Mesothelial cell of epicardium (in vitro differentiated cells): ENCODE data around the gene ADGRG6. TPM values are rescaled to one million over a fixed set of nuclear protein-coding genes. Genes with fewer than 3 reads are reported as not detected.

Source experiments
- DNase-seq, 2 experiments: peaks; one replicate each; pipeline ENCODE4 v3.0.0; 2021; ENCODE audit warnings: low spot score in 2 of 2; ENCODE audit not compliant: unreplicated experiment in 2 of 2
- H3K27ac Mint-ChIP-seq: 2 replicates; pipeline ENCODE4 v1.8.0; 2021; ENCODE audit warnings: mixed read lengths
- H3K27me3 Mint-ChIP-seq: 2 replicates; pipeline ENCODE4 v1.8.0; 2021; ENCODE audit warnings: low read depth, mixed read lengths
- H3K36me3 Mint-ChIP-seq: 2 replicates; pipeline ENCODE4 v1.8.0; 2021; ENCODE audit warnings: mixed read lengths
- H3K4me1 Mint-ChIP-seq: 2 replicates; pipeline ENCODE4 v1.8.0; 2021; ENCODE audit warnings: mixed read lengths
- H3K4me3 Mint-ChIP-seq: 2 replicates; pipeline ENCODE4 v1.8.0; 2021; ENCODE audit warnings: mild to moderate bottlenecking, moderate library complexity, mixed read lengths
- H3K9me3 Mint-ChIP-seq: 2 replicates; pipeline ENCODE4 v1.8.0; 2021; ENCODE audit warnings: mixed read lengths
- CTCF ChIP-seq: fragments of 200-600 bp; sonication (generic); IDR thresholded peaks from one replicate; pipeline ENCODE4 v1.5.0; 2021; ENCODE audit warnings: antibody characterized with exemption; ENCODE audit not compliant: unreplicated experiment
- total RNA-seq: library from RNA; stranded (reverse); gene quantifications from 3 replicates; pipeline ENCODE4 v1.2.1, GENCODE V29; 2021

Gene ADGRG6
- total RNA-seq, 1 donor from 2014 or later = 36.6 TPM

GRCh38 chr6:142395768-142396231 is 94.0 kb downstream of the ADGRG6 start:
- no peaks in the 10 kb centered on the region for H3K27me3 Mint-ChIP-seq
- H3K27ac Mint-ChIP-seq = no peak overlapping the region
- no peak for TF ChIP-seq CTCF
- H3K4me1 Mint-ChIP-seq = peaks cover 12% of the 10 kb centered on the region
- DNase-seq = no peak
- no peak overlapping the region for H3K4me3 Mint-ChIP-seq
- no peaks in the 10 kb centered on the region for H3K36me3 Mint-ChIP-seq
- H3K9me3 Mint-ChIP-seq = no peaks in the 10 kb centered on the region

- no peak overlapping the region for H3K4me3 Mint-ChIP-seq
- no peaks in the 10 kb centered on the region for H3K9me3 Mint-ChIP-seq
- no peaks in the 10 kb centered on the region for H3K27me3 Mint-ChIP-seq
- H3K27ac Mint-ChIP-seq = no peak overlapping the region
- peaks cover 13% of the 10 kb centered on the region for H3K4me1 Mint-ChIP-seq
- H3K36me3 Mint-ChIP-seq = peaks cover 4% of the 10 kb centered on the region
- no peak for TF ChIP-seq CTCF
- DNase-seq = no peak
Measured at GRCh38 chr6:142398353-142398752, 96.5 kb downstream of the ADGRG6 start.

GRCh38 chr6:142399739-142400138 is 97.9 kb downstream of the ADGRG6 start:
- Mint-ChIP-seq H3K9me3 (no peaks in the 10 kb centered on the region), H3K27me3 (no peaks in the 10 kb centered on the region), H3K36me3 (peaks cover 4% of the 10 kb centered on the region), H3K27ac (no peak overlapping the region), H3K4me3 (no peak overlapping the region), H3K4me1 (peaks cover 13% of the 10 kb centered on the region)
- DNase-seq = no peak
- TF ChIP-seq CTCF = no peak

GRCh38 chr6:142400495-142400894 is 98.7 kb downstream of the ADGRG6 start:
- H3K27me3 Mint-ChIP-seq = no peaks in the 10 kb centered on the region
- DNase-seq = no peak
- no peaks in the 10 kb centered on the region for H3K9me3 Mint-ChIP-seq
- H3K4me3 Mint-ChIP-seq = no peak overlapping the region
- H3K27ac Mint-ChIP-seq = no peak overlapping the region
- no peak for TF ChIP-seq CTCF
- H3K4me1 Mint-ChIP-seq = peaks cover 13% of the 10 kb centered on the region
- H3K36me3 Mint-ChIP-seq = peaks cover 4% of the 10 kb centered on the region

- peaks cover 4% of the 10 kb centered on the region for H3K36me3 Mint-ChIP-seq
- DNase-seq = no peak
- H3K27ac Mint-ChIP-seq = no peak overlapping the region
- no peaks in the 10 kb centered on the region for H3K27me3 Mint-ChIP-seq
- no peaks in the 10 kb centered on the region for H3K9me3 Mint-ChIP-seq
- H3K4me3 Mint-ChIP-seq = no peak overlapping the region
- peaks cover 7% of the 10 kb centered on the region for H3K4me1 Mint-ChIP-seq
- TF ChIP-seq CTCF = no peak
Measured at GRCh38 chr6:142401838-142402237, 100.0 kb downstream of the ADGRG6 start.

- peaks cover 7% of the 10 kb centered on the region for H3K4me1 Mint-ChIP-seq
- H3K9me3 Mint-ChIP-seq = no peaks in the 10 kb centered on the region
- no peak for DNase-seq
- no peak overlapping the region for H3K4me3 Mint-ChIP-seq
- H3K36me3 Mint-ChIP-seq = peaks cover 4% of the 10 kb centered on the region
- peak overlapping the region; percentile 22 for H3K27ac Mint-ChIP-seq
- no peaks in the 10 kb centered on the region for H3K27me3 Mint-ChIP-seq
- no peak for TF ChIP-seq CTCF
Measured at GRCh38 chr6:142404751-142405150, 102.9 kb downstream of the ADGRG6 start.
